Tibial nerve (tissue), 4 donors: ENCODE data around the gene HSD11B1. TPM values are rescaled to one million over a fixed set of nuclear protein-coding genes. Genes with fewer than 3 reads are reported as not detected.

Experiments used
- DNase-seq, 2 donors: peaks; one replicate each; pipeline ENCODE4 v3.0.0-alpha.2; 2019; ENCODE audit warnings: low spot score in 2 of 2
- H3K27ac ChIP-seq, 4 donors: fragments of 200-600 bp; sonication (generic) in 3 of 4; one replicate each; pipeline ENCODE4 v1.5.1; 2017 to 2019; ENCODE audit warnings: mild to moderate bottlenecking in 1 of 4
- H3K27me3 ChIP-seq, 2 donors: fragments of 200-600 bp; sonication (generic) in 1 of 2; one replicate each; pipeline versions ENCODE4 v1.5.1 to v1.6.0; 2017 to 2019
- H3K36me3 ChIP-seq, 3 donors: fragments of 200-600 bp; sonication (generic); one replicate each; pipeline ENCODE4 v1.5.1; 2018 to 2019
- H3K4me1 ChIP-seq, 4 donors: fragments of 200-600 bp; sonication (generic) in 3 of 4; one replicate each; pipeline ENCODE4 v1.5.1; 2017 to 2019
- H3K4me3 ChIP-seq, 4 donors: fragments of 200-600 bp; sonication (generic) in 3 of 4; one replicate each; pipeline ENCODE4 v1.5.1; 2017 to 2019; ENCODE audit warnings: mild to moderate bottlenecking in 1 of 4, moderate library complexity in 1 of 4
- H3K9me3 ChIP-seq, 4 donors: fragments of 200-600 bp; sonication (generic) in 3 of 4; one replicate each; pipeline ENCODE4 v1.5.1; 2017 to 2019
- CTCF ChIP-seq, 5 experiments: fragments of 200-600 bp in 3 of 5; fragments of 450-650 bp in 2 of 5; sonication (generic) in 3 of 5; IDR thresholded peaks; one replicate each; pipeline ENCODE4 v1.5.1; 2016 to 2019; ENCODE audit warnings: antibody characterized with exemption in 5 of 5, mild to moderate bottlenecking in 3 of 5, moderate library complexity in 2 of 5
- EP300 ChIP-seq, 2 donors: sonication (generic); formaldehyde crosslinking; IDR thresholded peaks; one replicate each; pipeline ENCODE4 v1.6.1; 2017; ENCODE audit warnings: antibody characterized with exemption in 2 of 2, mild to moderate bottlenecking in 1 of 2
- POLR2A ChIP-seq, 2 donors: fragments of 450-650 bp; IDR thresholded peaks; one replicate each; pipeline ENCODE4 v1.6.1; 2017; ENCODE audit warnings: antibody characterized with exemption in 2 of 2, mild to moderate bottlenecking in 2 of 2, moderate library complexity in 2 of 2
- WGBS, 2 donors: methylation state at CpG; one replicate each; pipeline ENCODE4 v1.1.5; 2018; 5-methylcytosine and 5-hydroxymethylcytosine counted together
- total RNA-seq, 4 donors: library from RNA; depleted of rRNA; stranded (reverse); fragments of >200 nt; gene quantifications; one replicate each; pipeline ENCODE4 v1.1.0, GENCODE V29; 2016

The HSD11B1 gene
- total RNA-seq, 4 donors from 2014 or later = 7.1 to 92.2 (median 19.7) TPM

- Histone ChIP-seq H3K27ac (no peak overlapping the region), H3K4me1 (peaks cover 0 to 3% (median 0%) of the 10 kb centered on the region in 4 donors), H3K4me3 (no peak overlapping the region), H3K9me3 (no peaks in the 10 kb centered on the region), H3K36me3 (no peaks in the 10 kb centered on the region), H3K27me3 (no peaks in the 10 kb centered on the region)
- 56 to 59% methylated on average over 1 of the region's 1 CpG for WGBS, 2 donors
- no peak for DNase-seq
- TF ChIP-seq EP300 (IDR thresholded peaks at IDR 0.05) = no peak
- TF ChIP-seq POLR2A (IDR thresholded peaks at IDR 0.05) = no peak
- no peak for TF ChIP-seq CTCF (IDR thresholded peaks at IDR 0.05)
Observed at GRCh38 chr1:209702832-209703231, 1.8 kb upstream of the HSD11B1 start.

- H3K36me3 ChIP-seq = no peaks in the 10 kb centered on the region
- no peak for TF ChIP-seq EP300 (IDR thresholded peaks at IDR 0.05)
- DNase-seq = no peak
- no peaks in the 10 kb centered on the region for H3K27me3 ChIP-seq
- 63 to 65% methylated on average over 6 of the region's 6 CpGs for WGBS, 2 donors
- H3K4me1 ChIP-seq = peaks cover 0 to 3% (median 0%) of the 10 kb centered on the region in 4 donors
- no peak overlapping the region for H3K4me3 ChIP-seq
- H3K27ac ChIP-seq = no peak overlapping the region
- H3K9me3 ChIP-seq = no peaks in the 10 kb centered on the region
Observed at GRCh38 chr1:209703834-209704504, 677 bp upstream of the HSD11B1 start.

- WGBS, 2 donors = 72% methylated on average over 2 of the region's 2 CpGs
- Histone ChIP-seq H3K36me3 (no peaks in the 10 kb centered on the region), H3K27me3 (no peaks in the 10 kb centered on the region), H3K9me3 (no peaks in the 10 kb centered on the region), H3K27ac (peak overlapping the region in 2 of 4 donors; percentile 33 to 66), H3K4me3 (peak overlapping the region in 1 of 4 donors; percentile 31), H3K4me1 (peaks cover 0 to 3% (median 0%) of the 10 kb centered on the region in 4 donors)
- TF ChIP-seq CTCF (IDR thresholded peaks at IDR 0.05) (no peak), POLR2A (IDR thresholded peaks at IDR 0.05) (no peak), EP300 (IDR thresholded peaks at IDR 0.05) (no peak)
- DNase-seq = no peak
Observed at GRCh38 chr1:209705033-209705598, 470 bp downstream of the HSD11B1 start.

- no peak for TF ChIP-seq EP300 (IDR thresholded peaks at IDR 0.05)
- WGBS, 2 donors = 96 to 98% methylated on average over 3 of the region's 3 CpGs
- Histone ChIP-seq H3K4me1 (peaks cover 0 to 3% (median 0%) of the 10 kb centered on the region in 4 donors), H3K27me3 (no peaks in the 10 kb centered on the region), H3K4me3 (no peak overlapping the region), H3K36me3 (no peaks in the 10 kb centered on the region), H3K27ac (no peak overlapping the region), H3K9me3 (no peaks in the 10 kb centered on the region)
- no peak for DNase-seq
Observed at GRCh38 chr1:209706622-209707021, 2.0 kb downstream of the HSD11B1 start.

GRCh38 chr1:209707308-209707707 lies 2.7 kb downstream of the HSD11B1 start:
- Histone ChIP-seq H3K27me3 (no peaks in the 10 kb centered on the region), H3K9me3 (no peaks in the 10 kb centered on the region), H3K4me3 (no peak overlapping the region), H3K36me3 (no peaks in the 10 kb centered on the region), H3K4me1 (peaks cover 0 to 3% (median 0%) of the 10 kb centered on the region in 4 donors), H3K27ac (no peak overlapping the region)
- no peak for TF ChIP-seq POLR2A (IDR thresholded peaks at IDR 0.05)
- no peak for TF ChIP-seq CTCF (IDR thresholded peaks at IDR 0.05)
- no peak for TF ChIP-seq EP300 (IDR thresholded peaks at IDR 0.05)
- DNase-seq = no peak
- 91 to 98% methylated on average over 1 of the region's 1 CpG for WGBS, 2 donors

GRCh38 chr1:209708297-209708696 lies 3.7 kb downstream of the HSD11B1 start:
- Histone ChIP-seq H3K4me1 (peaks cover 0 to 3% (median 0%) of the 10 kb centered on the region in 4 donors), H3K27ac (no peak overlapping the region), H3K9me3 (no peaks in the 10 kb centered on the region), H3K27me3 (no peaks in the 10 kb centered on the region), H3K36me3 (no peaks in the 10 kb centered on the region), H3K4me3 (no peak overlapping the region)
- TF ChIP-seq CTCF (IDR thresholded peaks at IDR 0.05) = no peak
- no peak for TF ChIP-seq POLR2A (IDR thresholded peaks at IDR 0.05)
- no peak for TF ChIP-seq EP300 (IDR thresholded peaks at IDR 0.05)
- no peak for DNase-seq
- 44 to 45% methylated on average over 4 of the region's 4 CpGs for WGBS, 2 donors
